GM12891 (cell line): Measurements from ENCODE around the gene MAML2.

Source experiments
- PAX5 ChIP-seq: IDR thresholded peaks from 2 replicates; pipeline ENCODE4 v1.6.1; 2011; ENCODE audit warnings: low read length, moderate library complexity, mild to moderate bottlenecking; ENCODE audit not compliant: insufficient read depth, severe bottlenecking
- POLR2A ChIP-seq: IDR thresholded peaks from 2 replicates; pipeline ENCODE4 v1.6.1; 2011; ENCODE audit warnings: low read depth, low read length, control low read depth
- POLR2AphosphoS5 ChIP-seq: IDR thresholded peaks from 2 replicates; pipeline ENCODE4 v1.6.1; 2011; ENCODE audit warnings: low read depth, low read length, control low read depth
- POU2F2 ChIP-seq: IDR thresholded peaks from 2 replicates; pipeline ENCODE4 v1.6.1; 2011; ENCODE audit warnings: low read depth, mild to moderate bottlenecking, control low read depth, low read length, moderate library complexity
- SPI1 ChIP-seq: IDR thresholded peaks from 2 replicates; pipeline ENCODE4 v1.6.1; 2011; ENCODE audit warnings: low read depth, low read length, control low read depth
- TAF1 ChIP-seq: IDR thresholded peaks from 2 replicates; pipeline ENCODE4 v1.6.1; 2011; ENCODE audit warnings: low read depth, low read length, control low read depth

- no peak for TF ChIP-seq POLR2A
- no peak for TF ChIP-seq TAF1
- no peak for TF ChIP-seq POLR2AphosphoS5
- TF ChIP-seq SPI1, result no peak
- no peak for TF ChIP-seq POU2F2
- TF ChIP-seq PAX5, result no peak
These were observed 239.9 kb downstream of the MAML2 start for GRCh38 chr11:96103102-96103501.
